Measurements from ENCODE around the gene NMRAL1. TPM values are rescaled to one million over a fixed set of nuclear protein-coding genes. Genes with fewer than 3 reads are reported as not detected.

The NMRAL1 gene
- total and polyA plus RNA-seq, 10 of the 15 experiments (the other 5 are each of a cell fraction or from before 2014, with no cell fraction given): 4.8 to 102 (median 62.5) TPM

- TF ChIP-seq ZBTB11 (CRISPR knock-in tag; IDR thresholded peaks at IDR 0.05) (no peak), BACH1 (IDR thresholded peaks at IDR 0.05; ENCODE audit: borderline replicate concordance) (peak; percentile 98), TCF12 (IDR thresholded peaks at IDR 0.05; ENCODE audit: low read depth, low read length) (peak; percentile 79), ATF3 (IDR thresholded peaks at IDR 0.05; ENCODE audit: borderline replicate concordance, extremely low read depth, low read depth, low read length) (peak; percentile 85; the same call in 1 of the 2 replicates), FOXK2 (IDR thresholded peaks at IDR 0.05) (no peak), SIN3A (IDR thresholded peaks at IDR 0.05; ENCODE audit: low read depth, low read length) (no peak), NKRF (conservative IDR thresholded peaks at IDR 0.05) (peak; percentile 66), SKIL (IDR thresholded peaks at IDR 0.05; ENCODE audit: low read depth, poor library complexity, severe bottlenecking) (no peak), ESRRA (IDR thresholded peaks at IDR 0.05; ENCODE audit: low read length) (no peak), RAD51 (IDR thresholded peaks at IDR 0.05) (peak; percentile 96), USF1 (IDR thresholded peaks at IDR 0.05; ENCODE audit: borderline replicate concordance, extremely low read length, insufficient read depth, low read depth, low read length) (peak; percentile 99), EED (IDR thresholded peaks at IDR 0.05; ENCODE audit: low read depth) (0 out of 2 replicates have a peak, but pooled peaks have one; percentile 32), MYC (IDR thresholded peaks at IDR 0.05; ENCODE audit: insufficient read depth, insufficient read length, insufficient replicate concordance, low read length, severe bottlenecking) (peak; percentile 59), BCL11A (IDR thresholded peaks at IDR 0.05; ENCODE audit: low read depth, low read length) (no peak), RUNX3 (IDR thresholded peaks at IDR 0.05; ENCODE audit: low read length) (peak; percentile 31; the same call in 1 of the 2 replicates), RFX5 (IDR thresholded peaks at IDR 0.05; ENCODE audit: low read depth, low read length) (0 out of 2 replicates have a peak, but pooled peaks have one; percentile 59), IRF3 (IDR thresholded peaks at IDR 0.05) (peak; percentile 82), KAT2A (conservative IDR thresholded peaks at IDR 0.05; ENCODE audit: control insufficient read depth, low read depth, low read length) (no peak), ZNF274 (IDR thresholded peaks at IDR 0.05; ENCODE audit: insufficient read depth, insufficient read length) (no peak)
Measured at GRCh38 chr16:4416200-4417032, 58.0 kb downstream of the NMRAL1 start, which contains the start of gene CORO7 (continued).

Measured in GM12878 (cell line).